ENCODE data around the gene TMBIM4.
A peak's percentile ranks its signal among the peaks of the same experiment; 100 is the strongest.

The TMBIM4 gene

GRCh38 chr12:66092559-66093269, 77.1 kb downstream of the TMBIM4 start:
- DNase-seq (ENCODE audit: low read depth in 2 of 2) = no peak

- no peak for DNase-seq (ENCODE audit: low read depth in 2 of 2)
These were observed 79.6 kb downstream of the TMBIM4 start for GRCh38 chr12:66090157-66090556.

GRCh38 chr12:66087365-66087943, 82.3 kb downstream of the TMBIM4 start:
- peak; percentile 12 to 31 for DNase-seq (ENCODE audit: low read depth in 2 of 2)

- no peak for DNase-seq (ENCODE audit: low read depth in 2 of 2)
These were observed 83.8 kb downstream of the TMBIM4 start for GRCh38 chr12:66085998-66086397.

Measured in stimulated activated CD4-positive, alpha-beta T cell treated with anti-CD3 and anti-CD28 coated beads, Interleukin-15, amount 100 ng/mL, for 48 hours (primary cell).